ENCODE results near the gene TUBA4A. TPM values are rescaled to one million over a fixed set of nuclear protein-coding genes. Genes with fewer than 3 reads are reported as not detected.

Gene TUBA4A
- total and polyA plus RNA-seq, 2 of the 4 experiments (the other 2 are of a cell fraction), result 21.9 to 35.6 TPM

GRCh38 chr2:219284501-219285372, 31.0 kb upstream of the TUBA4A start:
- Histone ChIP-seq H4K20me1 (ENCODE audit: insufficient read depth, low read length) (peaks cover 10% of the 10 kb centered on the region; the same call in 1 of the 2 replicates), H3K14ac (replicated peaks; ENCODE audit: low read depth, low read length) (no peak overlapping the region), H2AK5ac (ENCODE audit: low read depth, low read length) (no peak overlapping the region), H2BK120ac (ENCODE audit: low read depth, low read length) (no peak overlapping the region), H2BK15ac (ENCODE audit: low read depth, low read length) (no peak overlapping the region), H3K4me2 (ENCODE audit: low read depth, low read length) (no peak overlapping the region), H3K9ac (ENCODE audit: low read depth, low read length) (no peak overlapping the region), H3K4me1 (ENCODE audit: control insufficient read depth, insufficient read depth, low read length) (peaks cover 13% of the 10 kb centered on the region), H4K5ac (ENCODE audit: low read depth, low read length) (no peak overlapping the region), H3K9me1 (ENCODE audit: insufficient read depth, low read length) (peaks cover 8% of the 10 kb centered on the region; the same call in 1 of the 2 replicates), H3K79me1 (ENCODE audit: low read depth in 1 of 2, low read length in 2 of 2) (peaks cover 16 to 28% of the 10 kb centered on the region in 2 experiments), H3K18ac (ENCODE audit: low read depth, low read length) (no peak overlapping the region), H3K4me3 (ENCODE audit: insufficient read depth, low read depth, low read length) (no peak overlapping the region), H3K9me3 (ENCODE audit: control insufficient read depth, insufficient read depth, low read length) (no peaks in the 10 kb centered on the region), H2BK5ac (ENCODE audit: low read depth, low read length, poor library complexity, severe bottlenecking) (no peak overlapping the region), H3K27me3 (ENCODE audit: control insufficient read depth, insufficient read depth, low read length) (no peaks in the 10 kb centered on the region), H2AK9ac (replicated peaks; ENCODE audit: low read depth, low read length, poor library complexity) (no peak overlapping the region), H3K56ac (ENCODE audit: extremely low read depth, insufficient read depth, low read length) (no peak overlapping the region), H3K4ac (ENCODE audit: low read depth, low read length) (no peak overlapping the region), H4K8ac (ENCODE audit: low read depth in 2 of 2, low read length in 2 of 2) (no peak overlapping the region), H2AFZ (replicated peaks; ENCODE audit: low read length, poor library complexity) (no peak overlapping the region), H3K36me3 (ENCODE audit: control insufficient read depth, insufficient read depth, low read length) (peaks cover 57% of the 10 kb centered on the region), H2BK20ac (ENCODE audit: low read depth, low read length) (no peak overlapping the region), H3K27ac (ENCODE audit: insufficient read depth, low read length) (no peak overlapping the region), H4K91ac (ENCODE audit: insufficient read depth, low read depth, low read length) (no peak overlapping the region), H3K23ac (ENCODE audit: low read depth, low read length) (no peak overlapping the region)
- intact Hi-C loops (cut with micrococcal nuclease), result no loop called here
- ChIA-PET CTCF (no interaction called here), POLR2A (ENCODE audit: unreplicated experiment) (no interaction called here)
- no TSS peak for BruUV-seq (replicated peaks)
- in situ Hi-C loops (cut with MboI; ENCODE audit: low sequenced_read_pairs), result no loop called here
- dilution Hi-C loops (cut with HindIII; ENCODE audit: low sequenced_read_pairs, unreplicated experiment), result no loop called here
- no peak for DNase-seq
- ATAC-seq (ENCODE audit: low read depth), result no peak
- WGBS, 2 experiments (ENCODE audit: extremely low coverage in 2 of 2, insufficient read length in 1 of 2), result 100% methylated on average over 7 of the region's 16 CpGs; no CpG with 5 or more reads in 1 of the 2 experiments
- no peak for TF ChIP-seq FOS (IDR thresholded peaks at IDR 0.05; ENCODE audit: low read depth, low read length)
- no peak for TF ChIP-seq ELK1 (IDR thresholded peaks at IDR 0.05; ENCODE audit: borderline replicate concordance, low read depth, low read length)
- TF ChIP-seq NFE2L2 (IDR thresholded peaks at IDR 0.05; ENCODE audit: low read depth, low read length), result no peak
- TF ChIP-seq RCOR1 (IDR thresholded peaks at IDR 0.05; ENCODE audit: insufficient replicate concordance, low read length), result no peak
- TF ChIP-seq MAFK (IDR thresholded peaks at IDR 0.05; ENCODE audit: low read depth, low read length), result no peak
- no peak for TF ChIP-seq MAZ (IDR thresholded peaks at IDR 0.05; ENCODE audit: borderline replicate concordance, low read depth, low read length)
- TF ChIP-seq SMC3 (IDR thresholded peaks at IDR 0.05; ENCODE audit: low read depth, low read length), result no peak
- no peak for TF ChIP-seq POLR2A (IDR thresholded peaks at IDR 0.05; ENCODE audit: low read depth, low read length)
- TF ChIP-seq CHD1 (IDR thresholded peaks at IDR 0.05; ENCODE audit: low read depth, low read length), result no peak
- no peak for TF ChIP-seq CEBPB (IDR thresholded peaks at IDR 0.05; ENCODE audit: low read depth, low read length)
- no peak for TF ChIP-seq MXI1 (IDR thresholded peaks at IDR 0.05; ENCODE audit: borderline replicate concordance, low read depth, low read length)
- TF ChIP-seq USF2 (IDR thresholded peaks at IDR 0.05; ENCODE audit: low read depth, low read length), result no peak
- TF ChIP-seq RFX5 (IDR thresholded peaks at IDR 0.05; ENCODE audit: low read depth, low read length), result no peak
- TF ChIP-seq RAD21 (IDR thresholded peaks at IDR 0.05; ENCODE audit: low read length), result no peak
- TF ChIP-seq BHLHE40 (IDR thresholded peaks at IDR 0.05; ENCODE audit: low read depth, low read length), result no peak

Measured in IMR-90 (cell line).